HG03378 (cell line): ENCODE results near the gene DRG2.

Source experiments
- ATAC-seq: cut with Tn5 transposase; IDR thresholded peaks from one replicate; pipeline ENCODE4 v1.9.1; 2021; ENCODE audit warnings: mild to moderate bottlenecking, moderate library complexity; ENCODE audit not compliant: unreplicated experiment

DRG2 gene

GRCh38 chr17:18074566-18075272 lies 13.0 kb upstream of the DRG2 start:
- no peak for ATAC-seq

- ATAC-seq = no peak
These were observed 10.8 kb upstream of the DRG2 start for GRCh38 chr17:18076936-18077335.

GRCh38 chr17:18079543-18079942 lies 8.2 kb upstream of the DRG2 start:
- ATAC-seq = no peak

- no peak for ATAC-seq
These were observed 3.5 kb upstream of the DRG2 start for GRCh38 chr17:18084256-18084655.

- ATAC-seq = no peak
These were observed 1.9 kb downstream of the DRG2 start for GRCh38 chr17:18089613-18090012.

GRCh38 chr17:18093616-18094408 lies 6.1 kb downstream of the DRG2 start:
- ATAC-seq = no peak

GRCh38 chr17:18094409-18094807 lies 6.7 kb downstream of the DRG2 start:
- ATAC-seq = no peak

GRCh38 chr17:18099516-18099915 lies 11.8 kb downstream of the DRG2 start:
- no peak for ATAC-seq

GRCh38 chr17:18100616-18101015 lies 12.9 kb downstream of the DRG2 start:
- no peak for ATAC-seq

- no peak for ATAC-seq
These were observed 14.1 kb downstream of the DRG2 start for GRCh38 chr17:18101828-18102227.

- ATAC-seq = no peak
These were observed 14.9 kb downstream of the DRG2 start for GRCh38 chr17:18102640-18103039.

- no peak for ATAC-seq
These were observed 17.3 kb downstream of the DRG2 start for GRCh38 chr17:18105027-18105426.

- no peak for ATAC-seq
These were observed 17.8 kb downstream of the DRG2 start for GRCh38 chr17:18105595-18105994.

- no peak for ATAC-seq
These were observed 18.5 kb downstream of the DRG2 start for GRCh38 chr17:18106211-18106610.

- no peak for ATAC-seq
These were observed 19.5 kb downstream of the DRG2 start for GRCh38 chr17:18107061-18107790.

- ATAC-seq = no peak
These were observed 20.2 kb downstream of the DRG2 start for GRCh38 chr17:18107971-18108370.

GRCh38 chr17:18108401-18109312 lies 20.9 kb downstream of the DRG2 start, which contains the start of gene MYO15A:
TSS of gene MYO15A (plus strand) at chr17:18108756. CDS start at chr17:18118801, 10,045 bp downstream.
- no peak for ATAC-seq

GRCh38 chr17:18109935-18110485 lies 22.3 kb downstream of the DRG2 start:
- no peak for ATAC-seq

- ATAC-seq = no peak
These were observed 22.9 kb downstream of the DRG2 start for GRCh38 chr17:18110636-18111145.
